Stimulated activated CD4-positive, alpha-beta T cell treated with anti-CD3 and anti-CD28 coated beads, TNF-alpha, amount 100 ng/mL, for 1 hour (primary cell): ENCODE results near the gene SORCS3.

Experiments
- DNase-seq, 3 donors: peaks; one replicate each; pipeline ENCODE4 v3.0.0-alpha.2; 2020; ENCODE audit warnings: low read depth in 3 of 3, low spot score in 1 of 3

The SORCS3 gene

GRCh38 chr10:104834580-104834979, 193.5 kb downstream of the SORCS3 start:
- no peak for DNase-seq

- DNase-seq: no peak
Measured at GRCh38 chr10:104835422-104835821, 194.3 kb downstream of the SORCS3 start.

- DNase-seq: no peak
Measured at GRCh38 chr10:104842704-104843103, 201.6 kb downstream of the SORCS3 start.

GRCh38 chr10:104844073-104844472, 203.0 kb downstream of the SORCS3 start:
- no peak for DNase-seq

- DNase-seq: no peak
Measured at GRCh38 chr10:104850023-104850422, 208.9 kb downstream of the SORCS3 start.

GRCh38 chr10:104867966-104868598, 227.0 kb downstream of the SORCS3 start:
- DNase-seq: no peak

DNA sequence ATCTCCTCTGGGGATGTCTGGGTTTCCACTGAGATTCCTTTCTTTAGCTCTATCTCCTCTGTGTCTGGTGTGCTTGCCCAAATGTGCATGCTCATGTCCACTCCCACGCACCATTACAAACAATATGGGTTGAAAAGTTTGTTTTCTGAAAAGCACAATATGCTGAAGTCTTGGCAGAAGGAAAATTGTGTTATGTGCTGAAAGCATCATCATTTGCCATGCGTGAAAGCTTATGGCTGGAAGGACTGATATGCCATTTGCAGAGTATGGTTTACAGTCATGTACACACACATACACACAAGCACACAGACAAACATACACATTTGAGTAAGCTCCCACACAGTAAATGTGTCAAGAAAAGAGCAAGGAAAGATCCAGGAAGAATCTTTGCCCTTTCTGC, 231.6 kb downstream of the SORCS3 start:
- DNase-seq: no peak

DNA sequence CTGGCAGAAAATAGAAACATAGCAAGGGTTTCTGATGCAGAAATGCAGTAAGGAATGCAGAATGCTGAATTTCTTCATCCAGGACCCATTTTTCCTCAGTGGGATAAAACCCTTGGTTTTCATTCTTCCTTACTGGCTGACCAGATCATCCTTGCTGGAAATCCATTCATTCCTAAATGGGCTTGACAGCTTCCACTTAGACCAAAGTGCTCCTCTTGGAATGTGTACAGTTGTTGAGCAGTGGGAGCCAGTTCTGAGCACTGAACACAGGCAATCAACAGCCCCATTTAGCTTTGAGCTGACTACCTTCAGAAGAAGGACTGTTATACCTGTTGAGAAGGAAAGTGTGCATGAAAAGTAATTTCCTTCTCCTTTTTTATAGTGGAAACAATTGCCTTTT, 232.1 kb downstream of the SORCS3 start:
- DNase-seq: no peak

DNA sequence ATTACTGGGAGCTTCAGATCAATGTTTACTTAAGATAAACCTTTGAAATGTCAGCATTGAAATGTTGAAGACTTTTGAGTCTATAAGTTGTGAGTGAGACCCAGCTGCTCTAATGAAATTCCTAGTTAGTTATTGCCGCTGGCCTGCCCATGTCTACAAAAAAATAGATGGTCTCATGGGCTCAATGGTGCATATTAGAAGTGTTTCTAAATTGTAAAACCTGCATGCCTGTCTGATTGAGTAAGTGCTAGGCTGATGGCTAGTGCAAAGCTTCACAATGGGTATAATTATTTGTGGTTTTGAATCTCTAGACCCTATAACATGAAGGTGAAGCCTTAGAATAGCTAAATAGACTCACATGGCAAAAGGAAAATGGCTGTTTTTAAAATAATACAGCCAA, 234.5 kb downstream of the SORCS3 start:
- no peak for DNase-seq

- DNase-seq: no peak
Measured at GRCh38 chr10:104880624-104881398, 239.7 kb downstream of the SORCS3 start.

DNA sequence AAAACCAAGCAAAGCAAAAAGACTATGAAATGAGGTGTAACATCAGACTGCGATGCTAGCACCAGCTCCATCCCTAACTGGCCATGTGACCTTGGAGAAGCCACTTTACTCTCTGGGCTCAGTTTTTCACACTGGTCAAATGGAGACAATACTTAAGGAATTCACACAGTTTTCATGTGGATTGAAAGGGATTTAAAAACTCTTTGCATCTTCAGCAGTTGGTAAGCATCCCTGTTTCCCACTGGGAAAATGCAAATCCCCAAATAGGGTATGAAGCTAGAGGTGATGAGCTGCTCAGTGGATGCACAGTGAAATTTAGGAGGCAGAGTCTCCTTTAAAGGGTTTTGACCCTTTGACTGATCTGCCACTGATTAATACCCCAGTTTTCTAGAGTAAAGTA, 240.7 kb downstream of the SORCS3 start:
- no peak for DNase-seq

GRCh38 chr10:104892879-104893617, 252.0 kb downstream of the SORCS3 start:
- DNase-seq: no peak

- DNase-seq: no peak
Measured at GRCh38 chr10:104893701-104894100, 252.6 kb downstream of the SORCS3 start.

GRCh38 chr10:104894681-104895080, 253.6 kb downstream of the SORCS3 start:
- DNase-seq: no peak

DNA sequence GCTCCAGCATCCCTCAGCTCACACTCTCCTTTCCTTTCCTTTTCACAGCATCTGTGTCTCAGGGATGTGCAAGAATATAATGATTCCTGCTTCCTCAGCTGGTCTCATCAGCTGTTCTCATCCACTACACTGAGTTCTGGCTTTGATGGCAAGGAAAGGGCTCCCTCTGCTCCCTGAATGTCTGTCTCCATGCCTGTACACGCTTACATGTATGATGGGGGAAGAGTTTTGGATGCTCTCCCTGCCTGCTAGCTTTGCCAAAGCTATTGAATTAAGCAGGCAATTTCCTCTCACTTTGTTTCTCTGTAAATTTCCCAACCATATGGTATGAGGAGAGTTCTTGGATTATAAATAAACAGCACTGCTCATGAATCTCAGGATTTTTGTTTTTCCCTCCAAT, 254.5 kb downstream of the SORCS3 start:
- no peak for DNase-seq

DNA sequence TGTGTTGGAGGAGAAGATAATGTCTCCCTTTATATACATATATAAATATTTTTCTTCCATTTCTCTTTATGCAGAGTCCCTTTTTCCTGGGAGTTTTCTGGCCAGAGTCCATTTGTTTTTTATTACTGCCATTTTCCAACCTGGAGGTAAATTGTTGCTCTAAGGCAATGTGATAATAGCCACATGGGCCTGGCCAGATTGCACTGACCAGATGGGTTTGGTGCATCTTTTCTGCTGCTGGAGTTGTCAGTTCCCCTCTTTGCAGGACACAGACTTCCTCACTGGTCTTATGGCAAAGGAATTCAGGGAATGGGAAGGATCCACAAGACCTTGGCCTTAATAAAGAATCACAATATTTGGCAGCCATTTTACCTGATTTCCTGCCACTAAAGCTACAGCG, 254.9 kb downstream of the SORCS3 start:
- DNase-seq: no peak

GRCh38 chr10:104897696-104898095, 256.6 kb downstream of the SORCS3 start:
- no peak for DNase-seq

- no peak for DNase-seq
Measured at GRCh38 chr10:104899779-104900178, 258.7 kb downstream of the SORCS3 start.

- DNase-seq: no peak
Measured at GRCh38 chr10:104903433-104903832, 262.3 kb downstream of the SORCS3 start.

- DNase-seq: no peak
Measured at GRCh38 chr10:104904753-104905323, 263.7 kb downstream of the SORCS3 start.

DNA sequence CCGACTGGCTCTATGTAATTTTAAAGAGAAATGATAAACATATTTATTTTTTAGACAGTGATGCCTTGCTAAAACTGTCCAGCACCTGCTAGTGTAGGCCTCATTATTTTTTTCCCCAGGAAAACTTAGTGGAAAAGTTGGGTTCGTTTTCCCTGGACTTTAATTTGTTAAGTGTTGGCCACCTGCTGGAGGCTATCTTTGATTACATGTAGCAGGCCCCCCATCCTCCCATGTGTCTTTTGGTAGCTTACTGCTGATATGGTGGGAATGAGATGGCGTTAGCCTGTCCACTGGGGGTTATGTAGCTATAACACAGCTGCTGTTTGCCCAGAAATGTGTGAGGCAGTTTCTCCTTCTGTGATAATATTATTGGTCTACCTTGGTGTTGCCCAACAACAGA, 265.0 kb downstream of the SORCS3 start:
- DNase-seq: no peak

GRCh38 chr10:104907521-104907920, 266.4 kb downstream of the SORCS3 start:
- no peak for DNase-seq
